ENCODE data around the gene EMP2.

DNA sequence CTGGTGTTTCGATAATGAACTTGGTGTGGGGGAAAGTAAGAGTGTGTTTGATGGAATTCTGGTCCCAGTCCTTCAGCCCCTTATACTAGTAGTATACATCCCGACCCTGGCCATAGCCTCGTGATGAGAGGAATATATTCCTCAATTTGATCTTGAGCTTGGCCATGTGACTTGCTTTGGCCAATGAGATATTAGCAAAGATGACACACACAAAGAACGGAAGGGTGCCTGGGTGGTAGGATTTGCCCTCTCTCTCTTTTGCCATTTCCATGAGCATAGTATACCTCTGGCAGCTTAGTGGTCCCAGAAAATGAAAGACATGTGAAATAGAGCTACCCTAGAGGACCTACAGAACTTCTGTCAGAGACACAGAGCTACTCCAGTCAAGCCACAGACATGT is 2.9 kb upstream of the EMP2 start:
- TF ChIP-seq, protein P1, sequence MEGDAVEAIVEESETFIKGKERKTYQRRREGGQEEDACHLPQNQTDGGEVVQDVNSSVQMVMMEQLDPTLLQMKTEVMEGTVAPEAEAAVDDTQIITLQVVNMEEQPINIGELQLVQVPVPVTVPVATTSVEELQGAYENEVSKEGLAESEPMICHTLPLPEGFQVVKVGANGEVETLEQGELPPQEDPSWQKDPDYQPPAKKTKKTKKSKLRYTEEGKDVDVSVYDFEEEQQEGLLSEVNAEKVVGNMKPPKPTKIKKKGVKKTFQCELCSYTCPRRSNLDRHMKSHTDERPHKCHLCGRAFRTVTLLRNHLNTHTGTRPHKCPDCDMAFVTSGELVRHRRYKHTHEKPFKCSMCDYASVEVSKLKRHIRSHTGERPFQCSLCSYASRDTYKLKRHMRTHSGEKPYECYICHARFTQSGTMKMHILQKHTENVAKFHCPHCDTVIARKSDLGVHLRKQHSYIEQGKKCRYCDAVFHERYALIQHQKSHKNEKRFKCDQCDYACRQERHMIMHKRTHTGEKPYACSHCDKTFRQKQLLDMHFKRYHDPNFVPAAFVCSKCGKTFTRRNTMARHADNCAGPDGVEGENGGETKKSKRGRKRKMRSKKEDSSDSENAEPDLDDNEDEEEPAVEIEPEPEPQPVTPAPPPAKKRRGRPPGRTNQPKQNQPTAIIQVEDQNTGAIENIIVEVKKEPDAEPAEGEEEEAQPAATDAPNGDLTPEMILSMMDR (conservative IDR thresholded peaks at IDR 0.05; ENCODE audit: low read length): no peak
- TF ChIP-seq EZH2phosphoT487 (IDR thresholded peaks at IDR 0.05; ENCODE audit: borderline replicate concordance): no peak

All from Loucy (cell line).